Amniotic epithelial cell (primary cell): ENCODE results near the gene CFAP54.
A peak's percentile ranks its signal among the peaks of the same experiment; 100 is the strongest.
"Not testable (repeated sequence)": the region's sequence is repeated elsewhere in the genome, so short reads cannot be mapped to it uniquely, and the experiment has no call there.

Source experiments
- DNase-seq: peaks from one replicate; pipeline ENCODE4 v3.0.0-alpha.2; 2010; ENCODE audit warnings: low read depth

CFAP54 gene

GRCh38 chr12:96473394-96474093 is 15.8 kb upstream of the CFAP54 start:
- DNase-seq = no peak

- DNase-seq = no peak
These were observed 15.2 kb upstream of the CFAP54 start for GRCh38 chr12:96474206-96474605.

GRCh38 chr12:96478011-96478410 is 11.4 kb upstream of the CFAP54 start:
- no peak for DNase-seq

- no peak for DNase-seq
These were observed 7.3 kb upstream of the CFAP54 start for GRCh38 chr12:96482086-96482485.

GRCh38 chr12:96483116-96483515 is 6.3 kb upstream of the CFAP54 start:
- no peak for DNase-seq

- DNase-seq = peak; percentile 85
These were observed 2.4 kb upstream of the CFAP54 start for GRCh38 chr12:96486751-96487613.

GRCh38 chr12:96487634-96488033 is 1.7 kb upstream of the CFAP54 start:
- DNase-seq = no peak

GRCh38 chr12:96493106-96493505 is 3.7 kb downstream of the CFAP54 start:
- DNase-seq = peak; percentile 73

- not testable (repeated sequence) for DNase-seq
These were observed 4.8 kb downstream of the CFAP54 start for GRCh38 chr12:96494154-96494553.

- no peak for DNase-seq
These were observed 5.8 kb downstream of the CFAP54 start for GRCh38 chr12:96495155-96495554.

- DNase-seq = no peak
These were observed 6.6 kb downstream of the CFAP54 start for GRCh38 chr12:96495841-96496545.

GRCh38 chr12:96496944-96497343 is 7.6 kb downstream of the CFAP54 start:
- DNase-seq = no peak

GRCh38 chr12:96497855-96498254 is 8.5 kb downstream of the CFAP54 start:
- DNase-seq = peak; percentile 21

- peak; percentile 30 for DNase-seq
These were observed 11.3 kb downstream of the CFAP54 start for GRCh38 chr12:96500693-96501092.

- peak; percentile 85 for DNase-seq
These were observed 11.9 kb downstream of the CFAP54 start for GRCh38 chr12:96501133-96501761.

GRCh38 chr12:96501908-96502307 is 12.5 kb downstream of the CFAP54 start:
- DNase-seq = no peak

- DNase-seq = peak; percentile 33
These were observed 13.1 kb downstream of the CFAP54 start for GRCh38 chr12:96502477-96502876.

- DNase-seq = no peak
These were observed 13.7 kb downstream of the CFAP54 start for GRCh38 chr12:96502949-96503532.

GRCh38 chr12:96503976-96504375 is 14.6 kb downstream of the CFAP54 start:
- DNase-seq = peak; percentile 81

GRCh38 chr12:96506776-96507175 is 17.4 kb downstream of the CFAP54 start:
- DNase-seq = no peak

- DNase-seq = peak; percentile 24
These were observed 21.0 kb downstream of the CFAP54 start for GRCh38 chr12:96510306-96510764.

- no peak for DNase-seq
These were observed 23.8 kb downstream of the CFAP54 start for GRCh38 chr12:96513166-96513565.
